Adrenal gland (tissue), 12 donors: ENCODE measurements around the gene PRDM11. TPM values are rescaled to one million over a fixed set of nuclear protein-coding genes. Genes with fewer than 3 reads are reported as not detected.

Source experiments
- DNase-seq, 7 donors: peaks; one replicate each; pipeline ENCODE4 v3.0.0-alpha.2; 2019 to 2020
- H3K27ac ChIP-seq, 5 donors: fragments of 200-600 bp; sonication (generic) in 4 of 5; 1 replicate in 3 of 5; 2 replicates in 2 of 5; pipeline versions ENCODE4 v1.5.1 to v1.8.0; 2016 to 2020; ENCODE audit warnings: mild to moderate bottlenecking in 1 of 5
- H3K27me3 ChIP-seq: fragments of 200-600 bp; 2 replicates; pipeline ENCODE4 v1.8.0; 2021
- H3K36me3 ChIP-seq, 2 donors: fragments of 200-600 bp; replicated peaks in 1 of 2; 1 replicate in 1 of 2; 2 replicates in 1 of 2; pipeline versions ENCODE4 v1.5.1 to v1.8.0; 2018 to 2022
- H3K4me1 ChIP-seq, 2 donors: fragments of 200-600 bp; replicated peaks in 1 of 2; 1 replicate in 1 of 2; 2 replicates in 1 of 2; pipeline versions ENCODE4 v1.5.1 to v1.8.0; 2018 to 2021
- H3K4me3 ChIP-seq, 4 donors: fragments of 200-600 bp; sonication (generic) in 3 of 4; one replicate each; pipeline ENCODE4 v1.5.1; 2016 to 2018
- H3K9me3 ChIP-seq, 3 donors: fragments of 200-600 bp; sonication (generic) in 1 of 3; replicated peaks in 1 of 3; 1 replicate in 2 of 3; 2 replicates in 1 of 3; pipeline versions ENCODE4 v1.5.1 to v1.8.0; 2016 to 2021
- CTCF ChIP-seq, 6 experiments: fragments of 450-650 bp in 4 of 6; fragments of 200-600 bp in 2 of 6; sonication (generic) in 1 of 6; IDR thresholded peaks; 1 replicate in 5 of 6; 2 replicates in 1 of 6; pipeline versions ENCODE4 v1.5.1 to v1.8.0; 2016 to 2021; ENCODE audit warnings: antibody characterized with exemption in 6 of 6, mild to moderate bottlenecking in 2 of 6, moderate library complexity in 1 of 6
- POLR2A ChIP-seq, 2 donors: fragments of 450-650 bp; IDR thresholded peaks; one replicate each; pipeline ENCODE4 v1.6.1; 2017; ENCODE audit warnings: antibody characterized with exemption in 2 of 2, mild to moderate bottlenecking in 2 of 2, moderate library complexity in 1 of 2
- WGBS, 4 donors: extraction: QIAGEN DNeasy Blood & Tissue Kit in 2 of 4; methylation state at CpG; one replicate each; pipeline versions ENCODE4 v1.1.5 to v1.1.7; 2013 to 2017; 5-methylcytosine and 5-hydroxymethylcytosine counted together
- intact Hi-C, 2 donors: fragments of 100-400 bp; cut with DNase I; formaldehyde crosslinking; loops; one replicate each; pipeline versions ENCODE4 v1.14.1 to v1.15.0; 2022 to 2023
- polyA plus RNA-seq, 3 donors: library from polyadenylated mRNA; stranded (reverse); fragments of 200-250 nt in 2 of 3; fragments of 350-450 nt in 1 of 3; fragmentation: Illumina TruSeq in 1 of 3; extraction: RNeasy Lipid Tissue Mini Kit (QIAGEN cat#74804) in 1 of 3; gene quantifications; one replicate each; pipeline ENCODE4 v1.2.3, GENCODE V29; 2013 to 2014
- total RNA-seq, 9 donors: library from RNA; depleted of rRNA in 4 of 9; stranded (reverse); fragments of >200 nt in 4 of 9; fragments of 120-200 nt in 1 of 9; fragmentation: NEBNext Ultra II Directional in 1 of 9; extraction: Animal tissue kit (Norgen Biotek cat#: 25700) in 1 of 9; gene quantifications; one replicate each; pipeline versions ENCODE4 v1.1.0 to v1.2.4, GENCODE V29; 2013 to 2023
- donor health status: healthy with polysubstance abuse.
- donor health status: Bipolar disorder and iron deficiency.
- donor health status: DM: yes; HTN: yes; CAD: no.
- donor health status: DM: no; HTN: no; CAD: no.
- donor health status: DM: no; HTN: no; CAD: no.
- donor health status: DM: yes; HTN: yes; CAD: no.

The PRDM11 gene
- total and polyA plus RNA-seq, 12 donors: 3.3 to 16.9 (median 11.9) TPM

GRCh38 chr11:45204761-45205160, 58.3 kb downstream of the PRDM11 start:
- no peaks in the 10 kb centered on the region for H3K36me3 ChIP-seq
- H3K9me3 ChIP-seq: no peaks in the 10 kb centered on the region
- H3K4me3 ChIP-seq: no peak overlapping the region
- DNase-seq: no peak
- no peak for TF ChIP-seq CTCF (IDR thresholded peaks at IDR 0.05)
- TF ChIP-seq POLR2A (IDR thresholded peaks at IDR 0.05): no peak
- H3K27me3 ChIP-seq: no peaks in the 10 kb centered on the region
- 70 to 85% (median 79%) methylated on average over 2 to 8 of the region's 8 CpGs for WGBS, 4 donors
- H3K4me1 ChIP-seq: no peaks in the 10 kb centered on the region
- intact Hi-C loops: no loop called here
- H3K27ac ChIP-seq: no peak overlapping the region

GRCh38 chr11:45205978-45206377, 59.5 kb downstream of the PRDM11 start:
- Histone ChIP-seq H3K4me1 (peaks cover 0 to 10% of the 10 kb centered on the region in 2 donors), H3K27me3 (no peaks in the 10 kb centered on the region), H3K36me3 (no peaks in the 10 kb centered on the region), H3K9me3 (no peaks in the 10 kb centered on the region), H3K27ac (no peak overlapping the region), H3K4me3 (no peak overlapping the region)
- DNase-seq: no peak
- TF ChIP-seq POLR2A (IDR thresholded peaks at IDR 0.05) (no peak), CTCF (IDR thresholded peaks at IDR 0.05) (no peak)
- intact Hi-C loops: no loop called here
- WGBS, 4 donors: 67 to 92% (median 84%) methylated on average over 2 to 7 of the region's 7 CpGs

DNA sequence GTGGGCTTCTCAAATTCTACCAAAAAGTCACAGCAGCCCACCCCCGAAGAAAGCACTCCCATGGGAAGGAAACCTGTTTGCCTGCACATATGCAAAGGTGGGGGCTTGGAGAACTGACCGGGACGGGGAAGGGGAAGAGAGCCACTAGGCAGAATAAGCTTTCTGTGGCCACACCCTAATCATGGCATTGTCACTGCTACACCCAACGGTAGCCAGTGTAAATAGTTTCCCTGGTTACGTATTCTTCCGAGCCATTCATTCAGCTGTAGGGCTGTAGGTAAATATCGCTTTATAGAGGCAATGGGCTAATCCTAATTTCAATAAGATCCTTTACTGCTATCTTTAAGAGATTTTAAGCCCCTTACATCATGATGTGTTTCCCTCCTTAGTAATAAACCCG, 61.7 kb downstream of the PRDM11 start:
- H3K27ac ChIP-seq: peak overlapping the region in 1 of 5 donors; percentile 80

More for the DNA sequence above, 61.7 kb downstream of the PRDM11 start:
- Histone ChIP-seq H3K36me3 (peaks cover 0 to 8% of the 10 kb centered on the region in 2 donors), H3K9me3 (no peaks in the 10 kb centered on the region), H3K4me1 (peaks cover 0 to 11% of the 10 kb centered on the region in 2 donors), H3K4me3 (no peak overlapping the region), H3K27me3 (no peaks in the 10 kb centered on the region)
- intact Hi-C loops: no loop called here
- DNase-seq: no peak
- WGBS, 4 donors: 86 to 91% (median 89%) methylated on average over 8 of the region's 8 CpGs
- no peak for TF ChIP-seq CTCF (IDR thresholded peaks at IDR 0.05)
- TF ChIP-seq POLR2A (IDR thresholded peaks at IDR 0.05): no peak
